Natural killer cell (primary cell): Measurements from ENCODE around the gene ADGRV1. TPM values are rescaled to one million over a fixed set of nuclear protein-coding genes. Genes with fewer than 3 reads are reported as not detected.

Experiments
- ATAC-seq, 3 donors: fragments of 150-1000 bp in 2 of 3; fragments of 200-7000 bp in 1 of 3; cut with Tn5 transposase; 1 replicate in 1 of 3; 2 replicates in 2 of 3; pipeline ENCODE4 v1.10.0; 2021; ENCODE audit warnings: mild to moderate bottlenecking in 2 of 3, moderate library complexity in 2 of 3
- DNase-seq, 2 donors: peaks; one replicate each; pipeline versions ENCODE4 v3.0.0 to v3.0.0-alpha.2; 2013 to 2021; ENCODE audit warnings: mixed read lengths in 1 of 2
- H3K27ac ChIP-seq: one replicate; pipeline ENCODE4 v1.5.1; 2013; ENCODE audit warnings: mild to moderate bottlenecking, low read length
- H3K27me3 ChIP-seq: one replicate; pipeline ENCODE4 v1.6.1; 2013; ENCODE audit warnings: low read length; ENCODE audit not compliant: control insufficient read depth, insufficient read depth
- H3K36me3 ChIP-seq: one replicate; pipeline ENCODE4 v1.6.1; 2013; ENCODE audit warnings: low read length; ENCODE audit not compliant: control insufficient read depth, insufficient read depth
- H3K4me1 ChIP-seq: one replicate; pipeline ENCODE4 v1.6.1; 2013; ENCODE audit warnings: low read length; ENCODE audit not compliant: control insufficient read depth, insufficient read depth
- H3K4me3 ChIP-seq: one replicate; pipeline ENCODE4 v1.5.1; 2013; ENCODE audit warnings: low read length
- H3K9me3 ChIP-seq: one replicate; pipeline ENCODE4 v1.6.1; 2013; ENCODE audit warnings: low read length; ENCODE audit not compliant: control insufficient read depth, insufficient read depth
- H3K27ac Mint-ChIP-seq, 2 donors: one replicate each; pipeline ENCODE4 v1.8.0; 2022; ENCODE audit warnings: mild to moderate bottlenecking in 2 of 2, mixed read lengths in 2 of 2, moderate library complexity in 1 of 2
- H3K27me3 Mint-ChIP-seq, 2 donors: one replicate each; pipeline ENCODE4 v1.8.0; 2022; ENCODE audit warnings: low read depth in 2 of 2, mixed read lengths in 2 of 2
- H3K36me3 Mint-ChIP-seq: one replicate; pipeline ENCODE4 v1.8.0; 2022; ENCODE audit warnings: mixed read lengths
- H3K4me1 Mint-ChIP-seq, 2 donors: one replicate each; pipeline ENCODE4 v1.8.0; 2022; ENCODE audit warnings: mixed read lengths in 2 of 2
- H3K4me3 Mint-ChIP-seq: one replicate; pipeline ENCODE4 v1.8.0; 2022; ENCODE audit warnings: mild to moderate bottlenecking, moderate library complexity, mixed read lengths
- H3K9me3 Mint-ChIP-seq, 2 donors: one replicate each; pipeline ENCODE4 v1.8.0; 2022; ENCODE audit warnings: mixed read lengths in 2 of 2
- WGBS: methylation state at CpG from one replicate; pipeline ENCODE4 v1.1.7; 2013; ENCODE audit warnings: missing lambda C conversion rate; ENCODE audit not compliant: insufficient coverage; 5-methylcytosine and 5-hydroxymethylcytosine counted together
- intact Hi-C: fragments of 100-400 bp; cut with micrococcal nuclease; formaldehyde crosslinking; loops from one replicate; pipeline ENCODE4 v1.14.2; 2022
- total RNA-seq, 4 donors: library from RNA; stranded (reverse); fragments of 120-200 nt in 1 of 4; gene quantifications; one replicate each; pipeline versions ENCODE4 v1.2.3 to v1.2.4, GENCODE V29; 2013 to 2022
- TF ChIP-seq, protein P1 (sequence below): fragments of 200-600 bp; IDR thresholded peaks from one replicate; pipeline ENCODE4 v1.8.0; 2022; ENCODE audit warnings: antibody characterized with exemption

The ADGRV1 gene
- total RNA-seq, 3 donors from 2014 or later (not counting 1 experiment from before 2014, with no cell fraction given), result 0.50 to 0.71 TPM; not detected in 1

DNA sequence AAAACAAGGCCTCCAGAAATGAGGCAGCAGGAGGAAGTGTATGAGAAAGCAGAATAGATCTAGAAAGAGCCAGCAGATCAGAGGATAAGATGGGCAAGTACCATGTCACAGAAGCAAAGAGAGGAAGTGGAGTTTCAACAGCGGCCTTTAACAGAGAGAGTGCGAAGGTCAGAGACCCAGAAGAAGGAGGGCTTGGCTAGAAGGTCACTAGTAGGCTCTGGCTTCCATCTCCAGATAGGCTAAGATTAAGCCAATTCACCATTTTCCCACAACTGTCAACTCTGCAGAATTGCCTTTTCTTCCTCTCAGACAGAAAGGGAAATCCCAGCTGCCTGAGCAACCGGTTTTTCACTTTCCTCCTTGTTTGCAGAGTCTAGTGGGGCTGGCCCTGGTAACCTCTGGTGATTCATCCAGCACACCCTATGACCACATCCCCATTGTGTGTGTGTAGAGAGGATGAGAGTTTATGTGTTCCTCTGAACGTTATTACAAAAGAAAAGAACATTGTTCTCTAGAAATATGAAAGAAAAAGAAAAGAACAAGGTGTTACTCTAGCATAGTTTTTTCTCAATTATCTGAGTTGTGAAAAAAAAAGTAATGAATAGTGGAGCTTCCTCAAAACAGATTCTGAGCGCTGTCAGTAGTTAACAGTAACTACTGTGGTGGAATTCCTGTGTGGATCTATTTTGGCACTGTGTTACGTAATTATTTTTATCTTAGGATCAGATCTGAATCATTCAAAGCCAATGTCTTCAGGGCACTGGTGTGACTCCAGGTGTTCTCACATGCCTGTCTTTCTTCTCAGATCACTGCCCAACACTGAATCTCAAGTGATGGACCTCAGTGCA is 604.2 kb downstream of the ADGRV1 start:
- ATAC-seq (peak; percentile 90 to 98 (median 95)), DNase-seq (peak; percentile 62 to 67)
- H3K36me3 ChIP-seq, result no peaks in the 10 kb centered on the region
- H3K4me1 Mint-ChIP-seq, result peaks cover 28% of the 10 kb centered on the region in 2 donors
- H3K9me3 Mint-ChIP-seq, result no peaks in the 10 kb centered on the region
- H3K27me3 ChIP-seq, result no peaks in the 10 kb centered on the region
- peak overlapping the region; percentile 33 for H3K4me3 Mint-ChIP-seq
- H3K27ac ChIP-seq, result peak overlapping the region; percentile 67
- intact Hi-C loops, result loop anchor here (1.0 to 10.0 kb wide), 4 partner anchors 122 to 218 kb away; no protein-coding TSS in a partner anchor
- H3K9me3 ChIP-seq, result no peaks in the 10 kb centered on the region
- WGBS, result 17% methylated on average over 5 of the region's 6 CpGs
- no peaks in the 10 kb centered on the region for H3K27me3 Mint-ChIP-seq
- no peak overlapping the region for H3K4me3 ChIP-seq
- H3K36me3 Mint-ChIP-seq, result no peaks in the 10 kb centered on the region
- TF ChIP-seq, protein P1, sequence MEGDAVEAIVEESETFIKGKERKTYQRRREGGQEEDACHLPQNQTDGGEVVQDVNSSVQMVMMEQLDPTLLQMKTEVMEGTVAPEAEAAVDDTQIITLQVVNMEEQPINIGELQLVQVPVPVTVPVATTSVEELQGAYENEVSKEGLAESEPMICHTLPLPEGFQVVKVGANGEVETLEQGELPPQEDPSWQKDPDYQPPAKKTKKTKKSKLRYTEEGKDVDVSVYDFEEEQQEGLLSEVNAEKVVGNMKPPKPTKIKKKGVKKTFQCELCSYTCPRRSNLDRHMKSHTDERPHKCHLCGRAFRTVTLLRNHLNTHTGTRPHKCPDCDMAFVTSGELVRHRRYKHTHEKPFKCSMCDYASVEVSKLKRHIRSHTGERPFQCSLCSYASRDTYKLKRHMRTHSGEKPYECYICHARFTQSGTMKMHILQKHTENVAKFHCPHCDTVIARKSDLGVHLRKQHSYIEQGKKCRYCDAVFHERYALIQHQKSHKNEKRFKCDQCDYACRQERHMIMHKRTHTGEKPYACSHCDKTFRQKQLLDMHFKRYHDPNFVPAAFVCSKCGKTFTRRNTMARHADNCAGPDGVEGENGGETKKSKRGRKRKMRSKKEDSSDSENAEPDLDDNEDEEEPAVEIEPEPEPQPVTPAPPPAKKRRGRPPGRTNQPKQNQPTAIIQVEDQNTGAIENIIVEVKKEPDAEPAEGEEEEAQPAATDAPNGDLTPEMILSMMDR, result no peak
- H3K27ac Mint-ChIP-seq, result peak overlapping the region; percentile 79 to 91
- peaks cover 20% of the 10 kb centered on the region for H3K4me1 ChIP-seq

DNA sequence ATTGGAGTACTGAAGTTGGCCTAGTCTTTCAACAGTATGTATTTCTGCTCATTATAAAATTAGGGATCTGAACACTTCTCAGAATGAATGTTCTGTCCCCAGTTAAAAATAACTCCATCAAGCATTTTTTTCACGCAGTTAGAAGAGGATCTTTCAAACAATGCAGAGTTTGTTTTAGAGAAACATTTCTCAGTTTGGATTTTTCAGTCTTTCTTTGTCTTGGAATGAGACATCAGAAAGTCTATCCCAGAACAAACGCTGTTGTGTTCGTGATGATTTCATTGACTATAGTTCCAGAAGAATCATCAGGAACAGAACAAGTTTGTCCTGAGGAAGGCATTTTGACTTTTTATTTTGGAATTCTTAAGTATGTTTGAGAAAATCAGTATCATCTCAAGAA is 605.8 kb downstream of the ADGRV1 start:
- WGBS, result 89% methylated on average over 3 of the region's 3 CpGs
- Mint-ChIP-seq H3K4me1 (peaks cover 22 to 27% of the 10 kb centered on the region in 2 donors), H3K4me3 (no peak overlapping the region), H3K36me3 (no peaks in the 10 kb centered on the region), H3K9me3 (no peaks in the 10 kb centered on the region), H3K27ac (no peak overlapping the region), H3K27me3 (no peaks in the 10 kb centered on the region)
- Histone ChIP-seq H3K9me3 (no peaks in the 10 kb centered on the region), H3K27ac (no peak overlapping the region), H3K27me3 (no peaks in the 10 kb centered on the region), H3K4me1 (peaks cover 20% of the 10 kb centered on the region), H3K4me3 (no peak overlapping the region), H3K36me3 (no peaks in the 10 kb centered on the region)
- DNase-seq, result no peak
- intact Hi-C loops, result loop anchor here (10.0 kb wide), 2 partner anchors 120 to 220 kb away; no protein-coding TSS in a partner anchor
- ATAC-seq, result no peak
- TF ChIP-seq, protein P1, result no peak

DNA sequence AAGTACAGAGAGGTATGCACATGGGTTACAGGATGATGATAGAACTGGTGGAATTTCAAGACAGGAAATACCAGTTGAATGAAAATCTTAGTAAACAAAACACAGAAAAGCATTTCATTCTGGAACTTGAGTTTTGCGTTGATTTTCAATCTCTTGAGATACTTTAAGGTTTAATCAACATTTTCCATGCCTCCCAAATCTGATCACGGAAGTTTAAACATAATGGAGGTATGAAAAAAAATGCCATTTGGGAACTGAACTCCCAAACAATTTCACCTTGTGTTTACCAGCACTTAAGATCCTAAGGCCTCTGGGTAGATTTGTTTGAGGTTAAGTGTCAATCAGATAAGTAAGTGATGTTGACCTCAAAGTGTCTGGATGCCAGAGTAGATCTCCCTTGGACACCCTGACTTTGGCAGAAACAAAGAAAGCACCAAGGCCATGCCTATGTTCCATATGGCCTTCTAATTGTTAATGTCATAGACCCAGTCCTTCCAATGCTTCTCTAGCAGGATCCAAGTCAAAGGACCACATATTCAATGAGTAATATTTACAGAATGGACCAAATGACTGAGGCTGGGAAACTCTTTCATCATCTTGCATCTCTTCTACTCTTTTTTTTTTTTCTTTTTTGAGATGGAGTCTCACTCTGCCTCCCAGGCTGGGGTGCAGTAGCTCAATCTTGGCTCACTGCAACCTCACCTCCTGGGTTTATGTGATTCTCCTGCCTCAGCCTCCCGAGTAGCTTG is 607.6 kb downstream of the ADGRV1 start:
- TF ChIP-seq, protein P1, result no peak
- H3K27me3 Mint-ChIP-seq, result peaks cover 0 to 7% of the 10 kb centered on the region in 2 donors
- H3K4me3 Mint-ChIP-seq, result no peak overlapping the region
- 100% methylated on average over 1 of the region's 3 CpGs for WGBS
- Histone ChIP-seq H3K27me3 (no peaks in the 10 kb centered on the region), H3K9me3 (no peaks in the 10 kb centered on the region), H3K4me3 (no peak overlapping the region), H3K27ac (no peak overlapping the region), H3K4me1 (peaks cover 20% of the 10 kb centered on the region), H3K36me3 (no peaks in the 10 kb centered on the region)
- DNase-seq (no peak), ATAC-seq (no peak)
- H3K36me3 Mint-ChIP-seq, result peaks cover 7% of the 10 kb centered on the region
- H3K9me3 Mint-ChIP-seq, result no peaks in the 10 kb centered on the region
- no peak overlapping the region for H3K27ac Mint-ChIP-seq
- H3K4me1 Mint-ChIP-seq, result peaks cover 29 to 35% of the 10 kb centered on the region in 2 donors
- intact Hi-C loops, result loop anchor here (10.0 kb wide), 2 partner anchors 119 to 221 kb away; no protein-coding TSS in a partner anchor
